GM12878 (cell line): ENCODE measurements around the gene ATG9A. TPM values are rescaled to one million over a fixed set of nuclear protein-coding genes. Genes with fewer than 3 reads are reported as not detected.

ENCODE experiments used
- ATAC-seq: fragments of 200-7000 bp; cut with Tn5 transposase; 3 replicates; pipeline ENCODE4 v1.9.1; 2020; ENCODE audit warnings: mild to moderate bottlenecking, moderate library complexity
- BruUV-seq: library from RNA; stranded (reverse); fragments of 400-500 nt; replicated peaks from 2 replicates; lab custom pipeline; 2021; lab: Mats Ljungman, UMichigan
- CTCF ChIA-PET: fragments of 300-600 bp; sonication (Branson Sonifier 250); formaldehyde crosslinking; extraction: SDS; loops from one replicate; lab custom pipeline; 2021; ENCODE audit warnings: inconsistent platforms; lab: Yijun Ruan, JAX
- POLR2A ChIA-PET: fragments of 350-600 bp; formaldehyde crosslinking; extraction: SDS; loops from one replicate; lab custom pipeline; 2021; ENCODE audit warnings: inconsistent platforms; lab: Charles Lee
- RAD21 ChIA-PET: fragments of 300-600 bp; sonication (Branson Sonifier 250); formaldehyde crosslinking; loops from one replicate; lab custom pipeline; 2023; ENCODE audit warnings: antibody characterized with exemption; ENCODE audit not compliant: unreplicated experiment; lab: Charles Lee
- SMC1A ChIA-PET: fragments of 300-600 bp; sonication (Branson Sonifier 250); formaldehyde crosslinking; loops from one replicate; lab custom pipeline; 2023; ENCODE audit not compliant: unreplicated experiment, uncharacterized antibody; lab: Charles Lee
- DNase-seq: peaks from one replicate; pipeline ENCODE4 v3.0.0-alpha.2; 2011; ENCODE audit warnings: low read depth, low spot score
- FAIRE-seq: peaks from 3 replicates; lab custom pipeline; 2011; peaks lifted over from hg19 to GRCh38; lab: Jason Lieb, UNC
- H2AFZ ChIP-seq: 2 replicates; pipeline ENCODE4 v1.6.0; 2011; ENCODE audit warnings: low read depth, low read length, control low read depth; ENCODE audit not compliant: control insufficient read depth
- H3K27ac ChIP-seq: 2 replicates; pipeline ENCODE4 v1.5.1; 2011; ENCODE audit warnings: control low read depth; ENCODE audit not compliant: control insufficient read depth, insufficient read depth
- H3K27me3 ChIP-seq, 2 experiments: replicated peaks in 1 of 2; 2 replicates each; pipeline versions ENCODE4 v1.6.0 to v1.6.1; 2011; ENCODE audit warnings: low read length in 1 of 2; ENCODE audit not compliant: control insufficient read depth in 2 of 2, insufficient read depth in 2 of 2
- H3K36me3 ChIP-seq, 2 experiments: 2 replicates each; pipeline ENCODE4 v1.5.1; 2011; ENCODE audit warnings: low read length in 1 of 2; ENCODE audit not compliant: control insufficient read depth in 2 of 2, insufficient read depth in 2 of 2
- H3K4me1 ChIP-seq: 2 replicates; pipeline ENCODE4 v1.6.1; 2011; ENCODE audit warnings: mild to moderate bottlenecking, low read length, moderate library complexity, mixed read lengths; ENCODE audit not compliant: control insufficient read depth, insufficient read depth
- H3K4me2 ChIP-seq: 2 replicates; pipeline ENCODE4 v1.6.0; 2011; ENCODE audit warnings: control low read depth; ENCODE audit not compliant: control insufficient read depth, insufficient read depth
- H3K4me3 ChIP-seq: fragments of 200-600 bp; sonication (generic); 2 replicates; pipeline ENCODE4 v1.5.1; 2016
- H3K79me2 ChIP-seq: 2 replicates; pipeline ENCODE4 v1.6.0; 2011; ENCODE audit warnings: low read length; ENCODE audit not compliant: control insufficient read depth, insufficient read depth
- H3K9ac ChIP-seq: 2 replicates; pipeline ENCODE4 v1.8.0; 2011; ENCODE audit warnings: low read length, control low read depth, mixed read lengths; ENCODE audit not compliant: control insufficient read depth, insufficient read depth
- H3K9me3 ChIP-seq: replicated peaks from 3 replicates; pipeline ENCODE4 v1.5.1; 2011; ENCODE audit warnings: mild to moderate bottlenecking, low read length; ENCODE audit not compliant: control insufficient read depth, insufficient read depth
- H4K20me1 ChIP-seq: 2 replicates; pipeline ENCODE4 v1.6.0; 2011; ENCODE audit not compliant: control insufficient read depth, insufficient read depth
- CBX3 ChIP-seq: fragments of 200-600 bp; sonication (generic); IDR thresholded peaks from 2 replicates; pipeline ENCODE4 v1.6.1; 2016; ENCODE audit warnings: low read depth, borderline replicate concordance
- FOXK2 ChIP-seq: fragments of 450-650 bp; IDR thresholded peaks from 2 replicates; pipeline ENCODE4 v1.6.1; 2017; ENCODE audit warnings: mild to moderate bottlenecking, moderate library complexity
- NR2C1 ChIP-seq: fragments of 450-650 bp; IDR thresholded peaks from 2 replicates; pipeline ENCODE4 v1.6.1; 2017; ENCODE audit warnings: antibody characterized with exemption, mild to moderate bottlenecking, moderate library complexity
- POLR2A ChIP-seq: IDR thresholded peaks from 2 replicates; pipeline ENCODE4 v1.6.1; 2011; ENCODE audit warnings: low read depth, mild to moderate bottlenecking, low read length
- POLR2AphosphoS2 ChIP-seq: IDR thresholded peaks from 2 replicates; pipeline ENCODE4 v1.6.1; 2011; ENCODE audit warnings: low read depth, mild to moderate bottlenecking, low read length, improper control_type of control experiment, moderate library complexity
- ZNF217 ChIP-seq: fragments of 450-650 bp; IDR thresholded peaks from 2 replicates; pipeline ENCODE4 v1.6.1; 2017; ENCODE audit warnings: antibody characterized with exemption, mild to moderate bottlenecking
- WGBS: methylation state at CpG from one replicate; pipeline ENCODE4 v1.1.6; 2016; ENCODE audit warnings: low lambda C conversion rate; ENCODE audit not compliant: insufficient replicate concordance, insufficient coverage; ENCODE audit errors: missing lambda C conversion rate; 5-methylcytosine and 5-hydroxymethylcytosine counted together
- in situ Hi-C: fragments of 300-500 bp; cut with MboI; formaldehyde crosslinking; loops from 9 replicates; pipeline ENCODE4 v1.14.3; 2018; ENCODE audit warnings: mixed read lengths
- intact Hi-C: fragments of 100-400 bp; cut with micrococcal nuclease; formaldehyde crosslinking; loops from one replicate; pipeline ENCODE4 v1.14.2; 2022; ENCODE audit not compliant: unreplicated experiment
- polyA plus RNA-seq, 11 experiments: library from polyadenylated mRNA; depleted of rRNA in 4 of 11; unstranded in 6 of 11; stranded (reverse) in 5 of 11; fragments of >200 nt; fragmentation: Nextera tagmentation in 4 of 11; fragmentation: Illumina TruSeq in 1 of 11; extraction: Ambion mirVana in 4 of 11; extraction: Trizol in 1 of 11; gene quantifications; 1 replicate in 1 of 11; 2 replicates in 10 of 11; pipeline versions ENCODE4 v1.2.1 to v1.2.3, GENCODE V29; 2011 to 2016; ENCODE audit warnings: inconsistent platforms in 2 of 11, missing spikeins in 2 of 11, low read depth in 1 of 11
- total RNA-seq, 4 experiments: library from RNA; depleted of rRNA in 3 of 4; stranded (reverse); fragments of >200 nt in 3 of 4; fragmentation: Illumina TruSeq in 1 of 4; extraction: Trizol in 1 of 4; gene quantifications; 2 replicates each; pipeline versions ENCODE4 v1.2.1 to v1.2.3, GENCODE V29; 2013 to 2021

ATG9A gene
- total and polyA plus RNA-seq, 10 of the 15 experiments (the other 5 are each of a cell fraction or from before 2014, with no cell fraction given): 0.16 to 37.5 (median 14.6) TPM; not detected in 1

DNA sequence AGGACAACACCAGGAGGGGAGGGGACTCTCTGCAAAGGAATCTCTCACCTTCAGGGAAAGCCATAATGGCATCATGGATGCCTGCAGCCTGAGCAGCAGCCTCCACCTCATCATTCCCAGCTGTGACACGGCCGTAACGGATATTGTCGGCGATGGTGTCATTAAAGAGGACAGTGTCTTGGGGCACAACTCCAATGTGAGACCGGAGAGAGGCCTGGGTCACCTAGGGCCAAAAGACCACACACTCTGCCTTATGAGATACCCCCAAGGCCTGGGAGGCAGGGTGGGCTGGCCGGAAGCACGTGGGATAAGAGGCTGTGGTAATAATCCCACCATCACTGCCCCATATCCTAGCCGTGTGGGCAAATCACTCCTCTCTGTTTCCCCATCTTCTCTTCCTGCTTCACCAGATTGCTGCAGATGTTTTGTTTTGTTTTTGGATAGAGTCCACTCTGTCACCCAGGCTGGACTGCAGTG lies 18.5 kb downstream of the ATG9A start:
- no peak overlapping the region for H2AFZ ChIP-seq
- ChIA-PET CTCF (interaction anchor here (0.6 to 2.5 kb wide), 9 partner anchors 36 to 561 kb away, joined by 3 to 20 read pairs (median 4); partner anchors contain the start of gene SLC23A3), POLR2A (interaction anchor here (0.6 to 1.0 kb wide), 2 partner anchors 31 to 40 kb away, joined by 3 to 11 read pairs; no protein-coding TSS in a partner anchor), SMC1A (interaction anchor here (0.8 to 1.6 kb wide), 4 partner anchors 38 to 51 kb away, joined by 3 to 6 read pairs (median 3); no protein-coding TSS in a partner anchor), RAD21 (interaction anchor here (1.2 to 1.9 kb wide), 2 partner anchors 35 to 52 kb away, joined by 5 to 10 read pairs; partner anchors contain the start of gene CNPPD1)
- peaks cover 0 to 12% of the 10 kb centered on the region in 2 experiments; a peak in 3 of 4 replicates for H3K36me3 ChIP-seq
- H3K27ac ChIP-seq: no peak overlapping the region
- no peaks in the 10 kb centered on the region for H3K9me3 ChIP-seq
- no peaks in the 10 kb centered on the region for H4K20me1 ChIP-seq
- H3K79me2 ChIP-seq: no peaks in the 10 kb centered on the region; the same call in 1 of the 2 replicates
- intact Hi-C loops (loop anchor here (1.0 kb wide), 1 partner anchor 51 kb away; the partner anchor contains the start of gene NHEJ1), in situ Hi-C loops (no loop called here)
- ATAC-seq (no peak), FAIRE-seq (no peak)
- H3K9ac ChIP-seq: no peak overlapping the region
- no peak overlapping the region for H3K4me2 ChIP-seq
- WGBS: 88% methylated on average over 9 of the region's 9 CpGs
- peaks cover 7% of the 10 kb centered on the region for H3K4me1 ChIP-seq
- no peak overlapping the region for H3K4me3 ChIP-seq
- TF ChIP-seq NR2C1: no peak
- no peak for TF ChIP-seq CBX3
- TF ChIP-seq POLR2AphosphoS2: no peak
- no peak for TF ChIP-seq ZNF217
- TF ChIP-seq, all 136 proteins: peak for 0
- no TSS peak for BruUV-seq
- no peaks in the 10 kb centered on the region for H3K27me3 ChIP-seq
- no peak for DNase-seq

DNA sequence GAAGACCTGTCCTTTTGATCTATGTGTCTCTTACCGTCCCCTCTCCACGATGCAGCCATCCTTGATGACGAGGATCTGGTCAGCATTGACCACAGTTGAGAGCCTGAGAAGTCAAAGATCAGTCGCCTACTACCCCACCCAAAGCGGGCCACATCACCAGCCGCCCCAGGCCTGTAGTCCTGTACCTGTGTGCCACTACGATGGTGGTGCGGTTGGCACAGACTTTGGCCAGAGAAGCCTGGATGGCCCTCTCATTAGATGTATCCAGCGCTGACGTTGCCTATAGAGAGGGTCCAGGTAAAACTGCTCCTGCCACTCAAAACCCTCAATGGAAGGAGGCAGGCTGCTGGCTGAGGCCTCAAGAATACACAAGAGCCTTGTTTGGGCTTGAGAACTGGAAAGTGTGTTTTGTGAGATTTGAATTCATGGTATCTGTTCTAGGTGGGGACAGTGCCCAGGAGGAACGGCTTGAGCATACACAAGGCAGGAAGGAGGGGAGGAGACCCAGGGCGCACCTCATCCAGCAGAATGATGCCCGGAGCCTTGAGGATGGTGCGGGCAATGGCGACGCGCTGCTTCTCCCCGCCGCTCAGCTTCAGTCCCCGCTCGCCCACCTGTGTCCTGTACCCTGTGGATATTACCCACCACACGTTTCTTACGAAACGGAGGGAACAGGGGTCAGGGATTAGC lies 19.1 kb downstream of the ATG9A start:
- ATAC-seq (no peak), DNase-seq (no peak), FAIRE-seq (no peak)
- H4K20me1 ChIP-seq: no peaks in the 10 kb centered on the region
- POLR2A ChIA-PET: interaction anchor here (0.5 to 1.0 kb wide), 2 partner anchors 19 to 34 kb away, joined by 4 read pairs; partner anchors contain the start of gene CNPPD1
- 97% methylated on average over 24 of the region's 24 CpGs for WGBS
- RAD21 ChIA-PET: interaction anchor here (1.9 kb wide), 1 partner anchor 34 kb away, joined by 5 read pairs; the partner anchor contains the start of gene CNPPD1
- no peak overlapping the region for H2AFZ ChIP-seq
- H3K79me2 ChIP-seq: no peaks in the 10 kb centered on the region; the same call in 1 of the 2 replicates
- CTCF ChIA-PET: interaction anchor here (0.6 kb wide), 1 partner anchor 67 kb away, joined by 3 read pairs; no protein-coding TSS in a partner anchor
- in situ Hi-C loops: no loop called here
- no peaks in the 10 kb centered on the region for H3K9me3 ChIP-seq
- H3K27ac ChIP-seq: no peak overlapping the region
- intact Hi-C loops: no loop called here
- SMC1A ChIA-PET: no interaction called here
- TF ChIP-seq POLR2A (peak; percentile 25; the same call in 1 of the 2 replicates), FOXK2 (no peak)
- peaks cover 0 to 12% of the 10 kb centered on the region in 2 experiments; a peak in 3 of 4 replicates for H3K36me3 ChIP-seq
- BruUV-seq: no TSS peak
- H3K4me3 ChIP-seq: no peak overlapping the region
- peaks cover 8% of the 10 kb centered on the region for H3K4me1 ChIP-seq
- no peaks in the 10 kb centered on the region for H3K27me3 ChIP-seq
- no peak overlapping the region for H3K4me2 ChIP-seq
- no peak overlapping the region for H3K9ac ChIP-seq
